ENCODE results near the gene CFDP1.
"Not testable (repeated sequence)": the region's sequence is repeated elsewhere in the genome, so short reads cannot be mapped to it uniquely, and the experiment has no call there.

The CFDP1 gene

DNA sequence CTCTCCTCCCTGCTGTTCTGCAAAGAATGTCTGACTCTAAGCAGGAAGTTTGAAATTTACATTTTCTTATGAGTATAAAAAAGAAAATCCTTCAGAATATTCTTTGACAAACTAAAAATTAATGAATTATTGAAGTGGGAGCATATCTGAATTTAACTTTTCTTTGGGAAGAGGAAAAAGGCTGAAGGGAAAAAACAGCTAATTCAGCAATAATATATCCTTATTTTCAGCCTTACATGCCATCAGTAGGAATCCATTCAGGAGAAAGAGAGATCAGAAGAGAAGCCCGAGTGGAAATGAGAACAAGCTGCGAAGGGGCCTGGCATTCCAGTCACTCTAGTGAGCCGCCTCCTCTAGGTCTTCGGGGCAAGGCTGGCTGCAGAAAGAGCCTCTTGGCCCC, 140.1 kb downstream of the CFDP1 start:
- DNase-seq (ENCODE audit: low read depth) = no peak

DNA sequence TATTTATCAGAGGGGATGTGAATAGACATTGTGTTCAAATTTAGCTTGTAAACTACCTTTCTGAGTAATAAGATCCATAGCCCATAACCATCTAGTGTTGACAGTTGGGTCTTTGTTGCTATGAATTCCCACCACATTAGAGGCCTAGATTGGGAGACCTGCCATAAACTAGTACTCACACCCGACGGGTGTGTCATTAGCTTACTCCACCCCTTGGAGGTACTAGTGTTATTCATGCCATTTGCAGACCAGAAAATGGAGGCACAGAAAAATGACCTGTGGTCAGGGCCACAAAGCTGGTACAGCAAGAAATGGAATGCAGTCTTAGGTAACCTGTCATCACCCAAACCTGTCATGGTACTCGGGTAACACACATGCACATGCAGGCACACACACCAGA, 140.6 kb downstream of the CFDP1 start:
- no peak for DNase-seq (ENCODE audit: low read depth)

DNA sequence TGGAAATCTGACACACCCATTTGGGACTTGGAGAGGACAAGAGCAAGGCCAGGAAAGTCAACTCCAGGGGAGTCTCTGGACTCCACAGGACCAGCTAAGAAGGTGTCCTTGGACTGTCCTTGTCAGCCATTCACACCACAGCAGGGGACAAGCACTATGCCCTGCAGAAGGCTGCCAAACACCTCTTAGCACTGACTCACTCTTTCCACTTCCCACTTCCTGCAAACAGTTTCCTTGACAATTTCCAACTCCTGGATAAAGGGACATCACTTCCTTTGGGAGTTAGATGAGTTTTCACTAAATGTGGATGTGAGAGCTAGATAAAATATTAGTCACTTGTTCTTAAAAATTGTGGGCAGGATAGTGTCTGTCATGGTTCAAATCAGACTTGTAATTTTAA, 144.1 kb downstream of the CFDP1 start:
- no peak for DNase-seq (ENCODE audit: low read depth)

DNA sequence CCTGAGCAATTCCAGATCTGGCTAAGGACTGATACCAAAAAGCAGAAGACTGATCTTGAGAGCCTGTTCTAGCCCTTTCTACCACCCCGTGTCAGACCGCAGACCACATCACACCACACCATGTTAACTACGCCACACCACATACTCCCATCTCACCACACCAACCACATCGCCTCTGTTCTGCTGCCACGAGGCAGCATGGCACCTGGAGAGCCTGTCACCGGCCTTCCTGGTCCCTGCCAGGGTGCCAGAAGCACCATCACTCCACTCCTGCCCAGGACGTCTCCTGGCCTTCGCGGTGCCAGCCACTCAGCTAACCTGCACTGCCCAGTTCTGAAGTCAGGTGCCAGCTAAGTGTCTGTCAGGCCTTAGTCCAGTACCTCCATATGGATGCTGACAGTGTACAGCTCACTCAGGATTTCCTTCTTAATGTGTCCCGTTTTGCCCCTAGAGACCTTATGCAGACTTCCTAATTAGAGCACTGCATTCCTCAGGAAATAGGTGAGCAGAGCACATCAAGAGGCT, 144.6 kb downstream of the CFDP1 start:
- peak; percentile 46 for DNase-seq (ENCODE audit: low read depth)

DNA sequence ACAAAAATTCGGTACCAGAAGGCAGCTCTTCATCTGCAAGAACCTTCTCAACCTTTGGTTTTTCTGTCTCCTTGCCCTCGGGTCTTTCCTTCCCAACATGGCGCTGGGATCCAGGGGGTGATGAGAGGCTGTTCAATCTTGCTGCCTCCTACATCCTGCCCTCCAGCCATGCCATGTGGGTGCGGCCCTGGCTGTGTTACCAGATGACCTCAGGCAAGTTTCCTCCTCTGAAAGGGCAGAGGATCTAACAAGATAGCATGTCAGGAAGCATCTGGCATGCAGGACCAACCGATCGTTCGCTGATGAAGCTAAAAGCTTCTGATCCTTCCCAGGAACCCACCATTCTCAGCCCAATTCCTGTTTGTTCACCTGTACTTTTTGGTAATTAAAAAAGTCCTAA, 145.1 kb downstream of the CFDP1 start:
- DNase-seq (ENCODE audit: low read depth) = no peak

DNA sequence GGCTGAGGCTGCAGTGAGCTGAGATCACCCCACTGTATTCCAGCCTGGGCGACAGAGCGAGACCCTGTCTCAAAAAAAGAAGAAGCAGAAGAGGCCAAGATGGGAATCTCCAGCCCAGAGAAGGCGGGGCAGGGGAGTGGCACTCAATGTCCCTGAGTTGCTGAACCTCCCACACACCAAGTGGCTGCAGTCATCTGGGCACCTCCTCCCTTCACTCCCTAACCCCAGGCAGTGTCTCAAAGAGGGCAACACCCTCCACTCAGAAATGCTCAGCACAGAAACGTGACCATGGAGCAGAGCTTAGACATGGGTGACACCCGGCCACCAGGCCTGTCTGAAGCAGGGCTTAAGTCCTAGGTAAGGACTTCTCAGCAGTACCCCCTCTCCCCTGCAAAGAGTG, 145.6 kb downstream of the CFDP1 start:
- no peak for DNase-seq (ENCODE audit: low read depth)

DNA sequence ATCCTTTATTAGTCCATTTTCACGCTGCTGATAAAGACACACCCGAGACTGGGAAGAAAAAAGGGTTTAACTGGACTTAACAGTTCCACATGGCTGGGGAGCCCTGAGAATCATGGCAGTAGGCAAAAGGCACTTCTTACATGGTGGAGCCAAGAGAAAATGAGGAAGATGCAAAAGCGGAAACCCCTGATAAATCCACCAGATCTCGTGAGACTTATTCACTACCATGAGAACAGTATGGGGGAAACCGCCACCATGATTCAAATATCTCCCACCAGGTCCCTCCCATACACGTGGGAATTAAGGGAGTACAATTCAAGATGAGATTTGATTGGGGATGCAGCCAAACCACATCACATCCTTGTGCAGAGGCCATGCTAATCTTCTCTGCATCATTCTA, 146.9 kb downstream of the CFDP1 start:
- DNase-seq (ENCODE audit: low read depth) = no peak

DNA sequence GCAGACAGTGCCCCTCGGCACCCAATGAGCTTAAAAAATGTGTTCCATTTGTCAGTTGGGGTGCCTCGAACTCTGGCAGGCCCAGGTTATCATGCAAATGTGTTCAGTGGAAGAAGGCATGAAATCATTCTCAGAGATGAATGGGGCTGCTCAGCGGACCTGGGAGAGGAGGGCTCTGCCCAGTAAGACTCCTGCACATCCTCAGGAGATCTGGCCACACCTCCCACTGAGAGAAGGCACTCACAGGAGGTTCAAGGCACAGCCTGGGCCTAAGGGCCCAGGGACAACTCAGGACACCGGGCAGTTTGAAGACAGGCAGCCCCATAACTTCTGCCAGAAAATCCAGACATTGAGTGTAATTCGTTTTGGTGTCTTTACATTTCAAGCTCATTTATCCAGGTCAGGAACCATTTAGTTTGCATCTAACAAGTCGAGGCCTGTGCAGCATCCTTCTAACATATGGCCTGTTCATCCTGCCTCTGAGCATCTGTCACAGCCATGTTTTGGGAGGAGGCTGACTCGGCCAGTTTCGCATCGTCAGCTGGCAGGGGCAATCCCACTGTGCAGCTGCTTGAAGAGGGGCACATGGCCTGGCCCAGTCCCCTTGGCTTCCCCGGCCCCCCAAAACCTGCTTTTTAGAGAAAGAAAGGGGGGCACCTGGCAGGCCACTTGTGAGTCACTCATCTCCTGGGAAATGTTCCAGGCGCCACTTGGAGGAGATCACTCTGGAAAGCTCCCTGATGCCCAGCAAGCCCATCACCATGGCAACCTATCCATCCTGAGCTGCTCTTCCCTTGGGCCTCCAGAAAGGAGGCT, 150.6 kb downstream of the CFDP1 start:
- no peak for DNase-seq (ENCODE audit: low read depth)

DNA sequence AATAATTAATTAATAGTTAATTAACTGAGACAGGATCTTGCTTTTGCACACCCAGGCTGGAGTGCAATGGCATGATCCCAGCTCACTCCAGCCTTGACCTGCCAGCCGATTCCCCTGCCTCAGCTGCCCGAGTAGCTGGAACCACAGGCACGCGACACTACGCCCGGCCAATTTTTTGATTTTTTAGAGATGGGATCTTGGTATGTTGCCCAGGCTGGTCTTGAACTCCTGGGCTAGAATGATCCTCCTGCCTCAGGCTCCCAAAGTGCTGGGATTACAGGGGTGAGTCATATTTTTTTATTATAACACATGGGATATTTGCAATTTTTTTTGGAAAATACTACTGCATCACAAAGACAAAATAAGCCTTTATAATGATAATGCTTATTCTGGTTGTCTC, 151.5 kb downstream of the CFDP1 start:
- DNase-seq (ENCODE audit: low read depth) = no peak

DNA sequence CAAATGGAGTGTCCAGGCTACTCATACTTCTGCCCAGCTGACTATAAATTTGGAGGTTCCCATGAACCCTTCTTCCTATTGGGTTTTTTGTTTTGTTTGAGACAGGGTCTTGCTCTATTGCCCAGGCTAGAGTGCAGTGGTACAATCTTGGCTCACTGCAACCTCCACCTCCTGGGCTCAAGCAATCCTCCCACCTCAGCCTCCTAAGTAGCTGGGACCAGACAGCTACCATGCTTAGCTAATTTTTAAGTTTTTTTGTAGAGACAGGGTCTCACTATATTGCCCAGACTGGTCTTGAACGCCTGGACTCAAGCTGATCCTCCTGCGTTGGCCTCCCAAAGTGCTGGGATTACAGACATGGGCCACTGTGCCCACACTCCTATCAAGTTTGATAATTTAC, 152.3 kb downstream of the CFDP1 start:
- DNase-seq (ENCODE audit: low read depth) = not testable (repeated sequence)

DNA sequence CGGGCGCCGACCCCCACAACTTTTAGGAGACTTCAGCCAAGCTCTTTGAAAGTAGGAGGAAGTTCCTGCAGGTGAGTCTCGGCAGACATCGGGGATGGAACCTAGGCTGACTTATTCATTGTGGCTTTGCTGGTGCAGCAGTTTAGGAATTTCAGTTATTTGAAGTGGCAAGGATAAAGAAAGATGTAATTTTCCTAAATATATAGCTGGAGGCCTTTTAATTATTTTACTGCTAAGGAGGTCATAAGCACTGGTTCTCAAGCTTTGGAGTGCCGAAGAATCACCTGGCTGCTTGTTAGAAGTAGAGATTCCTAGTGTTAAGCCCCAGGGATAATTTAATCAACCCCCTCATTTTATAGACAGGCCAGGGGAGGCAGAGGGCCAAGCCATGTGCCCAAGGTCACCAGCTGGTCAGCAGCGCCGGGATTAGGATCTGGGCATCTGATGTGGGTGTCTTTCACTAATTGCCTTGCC, 152.9 kb downstream of the CFDP1 start:
- no peak for DNase-seq (ENCODE audit: low read depth)

DNA sequence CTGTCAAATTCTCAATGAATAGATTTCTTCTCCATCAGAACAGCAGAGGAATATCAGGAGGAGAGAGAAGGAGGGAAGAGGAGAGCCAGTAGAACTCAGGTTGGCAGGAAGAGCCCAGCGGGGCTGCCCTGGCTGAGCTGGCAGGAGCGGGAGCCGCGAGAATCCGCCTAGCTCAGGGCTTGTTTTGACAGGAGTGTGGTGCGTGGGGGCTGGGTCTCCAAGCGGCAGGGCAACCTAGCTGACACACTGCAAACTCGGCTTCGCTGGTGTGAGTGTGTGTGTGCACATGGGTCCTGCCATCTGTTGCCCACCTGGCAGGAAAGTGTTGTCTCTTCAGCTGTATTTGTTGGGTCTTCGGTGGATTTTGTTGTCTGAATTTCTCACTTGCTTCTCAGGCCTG, 154.0 kb downstream of the CFDP1 start:
- DNase-seq (ENCODE audit: low read depth) = no peak

DNA sequence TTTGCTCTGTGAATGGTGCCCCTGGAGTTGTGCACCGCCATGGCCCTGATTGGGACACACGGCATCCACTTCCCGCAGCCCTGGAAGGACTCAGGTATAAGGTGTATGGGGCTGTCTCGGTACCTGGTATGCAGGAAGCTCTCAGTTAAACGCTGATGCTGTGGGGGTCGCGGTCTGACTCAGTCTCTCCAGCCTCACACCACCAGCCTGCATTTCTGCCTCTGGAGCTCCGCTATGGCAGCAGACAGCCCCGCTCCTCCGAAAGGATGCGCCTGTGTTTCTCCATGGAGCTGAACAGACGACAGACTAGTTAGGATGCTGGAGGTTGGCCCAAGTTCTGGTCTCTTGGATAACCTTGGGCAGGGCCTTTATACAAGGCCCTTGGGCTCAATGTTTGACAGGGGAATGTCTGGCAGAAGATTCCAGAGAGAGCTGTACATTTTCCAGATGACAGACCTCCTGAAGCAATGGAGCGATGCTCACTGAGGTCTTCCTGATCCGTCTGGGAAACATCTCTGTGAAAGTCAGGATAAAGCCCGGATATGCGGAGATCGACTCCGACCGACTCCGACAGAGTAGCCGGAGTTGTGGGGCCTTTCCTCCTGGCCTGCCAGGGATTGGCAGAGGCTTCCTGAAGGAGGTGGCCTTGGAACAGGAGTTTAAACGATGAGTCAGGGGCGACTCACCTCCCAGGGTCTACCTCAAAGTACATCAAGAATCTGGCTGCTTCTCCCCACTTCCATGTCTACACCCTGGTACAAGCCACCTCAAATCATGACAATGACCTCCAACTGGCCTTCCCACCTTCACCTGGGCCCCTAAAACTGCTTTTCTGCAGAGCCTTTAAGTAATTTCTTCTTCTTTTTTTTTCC, 160.0 kb downstream of the CFDP1 start:
- no peak for DNase-seq (ENCODE audit: low read depth)

DNA sequence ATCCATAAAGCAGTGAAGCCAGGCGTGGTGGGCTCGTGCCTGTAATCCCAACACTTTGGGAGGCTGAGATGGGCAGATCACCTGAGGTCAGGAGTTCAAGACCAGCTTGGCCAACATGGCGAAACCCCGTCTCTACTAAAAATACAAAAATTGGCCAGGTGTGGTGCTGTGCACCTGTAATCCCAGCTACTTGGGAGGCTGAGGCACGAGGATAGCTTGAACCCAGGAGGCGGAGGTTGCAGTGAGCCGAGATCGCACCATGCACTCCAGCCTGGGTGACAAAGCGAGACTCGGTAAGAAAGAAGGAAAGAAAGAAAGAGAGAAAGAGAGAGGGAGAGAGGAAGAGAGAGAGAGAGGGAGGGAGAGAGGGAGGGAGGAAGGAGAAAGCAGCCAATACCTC, 160.7 kb downstream of the CFDP1 start:
- not testable (repeated sequence) for DNase-seq (ENCODE audit: low read depth)

DNA sequence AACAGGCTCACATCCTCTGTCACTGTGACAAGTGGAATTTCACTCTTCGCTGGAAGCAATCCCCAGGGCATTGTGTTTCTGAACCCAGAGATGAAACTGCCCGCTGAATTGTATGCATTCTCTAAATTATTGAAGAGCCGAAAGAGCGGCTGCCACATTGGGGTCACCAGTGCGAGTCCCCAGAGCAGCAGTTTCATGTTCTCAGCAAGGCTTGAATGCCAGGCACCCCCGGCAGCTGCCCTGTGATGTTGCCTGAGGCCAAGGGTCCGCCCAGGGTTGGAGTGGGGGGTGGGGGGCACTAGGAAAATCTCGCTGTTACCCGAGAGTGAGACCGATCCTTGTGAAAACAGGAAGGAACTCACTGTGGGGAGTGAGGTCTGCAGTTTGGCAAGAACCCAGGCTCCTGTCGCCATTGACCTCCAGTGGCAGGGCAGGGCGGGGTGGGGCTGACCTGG, 161.2 kb downstream of the CFDP1 start:
- no peak for DNase-seq (ENCODE audit: low read depth)

DNA sequence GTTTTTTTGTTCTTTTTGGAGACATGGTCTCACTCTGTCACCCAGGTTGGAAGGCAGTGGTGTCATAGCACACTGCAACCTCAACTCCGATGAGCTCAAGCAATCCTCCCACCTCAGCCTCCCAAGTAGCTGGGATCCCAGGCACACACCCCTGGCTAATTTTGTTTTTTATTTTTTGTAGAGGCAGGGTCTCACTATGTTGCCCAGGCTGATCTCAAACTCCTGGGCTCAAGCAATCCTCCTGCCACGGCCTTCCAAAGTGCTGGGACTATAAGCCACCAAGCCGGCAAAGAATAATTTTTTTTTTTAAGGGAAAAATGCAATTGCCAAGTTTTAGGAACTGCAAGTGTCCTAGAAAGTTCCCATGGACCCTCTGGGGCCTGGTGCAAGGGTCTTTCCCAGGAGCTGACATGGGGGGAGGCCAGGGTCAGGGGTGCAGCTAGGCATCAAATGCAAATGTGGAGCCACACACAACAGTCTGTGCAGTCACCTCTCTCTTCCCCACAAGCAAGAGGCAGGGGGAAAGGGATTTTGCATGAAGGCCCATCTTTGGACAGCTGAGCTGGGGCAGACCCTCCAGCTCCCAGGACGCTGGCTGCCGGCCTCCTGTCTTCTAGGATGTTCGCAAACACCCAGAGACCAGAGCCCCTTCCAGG, 161.7 kb downstream of the CFDP1 start:
- no peak for DNase-seq (ENCODE audit: low read depth)

DNA sequence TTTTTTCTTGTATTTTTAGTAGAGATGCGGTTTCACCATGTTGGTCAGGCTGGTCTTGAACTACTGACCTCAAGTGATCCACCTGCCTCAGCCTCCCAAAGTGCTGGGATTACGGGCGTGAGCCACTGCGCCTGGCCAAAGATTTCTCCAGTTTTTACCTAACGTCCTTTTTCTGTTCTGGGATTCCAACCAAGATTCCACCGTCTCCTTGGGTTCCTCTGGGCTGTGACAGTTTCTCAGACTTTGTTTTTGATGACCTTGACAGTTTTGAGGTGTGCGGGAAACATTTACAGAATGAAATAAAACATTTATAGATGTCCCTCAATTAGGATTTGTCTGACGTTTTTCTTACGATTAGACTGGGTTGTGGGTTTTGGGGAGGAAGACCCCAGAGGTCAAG, 163.9 kb downstream of the CFDP1 start:
- DNase-seq (ENCODE audit: low read depth) = not testable (repeated sequence)

DNA sequence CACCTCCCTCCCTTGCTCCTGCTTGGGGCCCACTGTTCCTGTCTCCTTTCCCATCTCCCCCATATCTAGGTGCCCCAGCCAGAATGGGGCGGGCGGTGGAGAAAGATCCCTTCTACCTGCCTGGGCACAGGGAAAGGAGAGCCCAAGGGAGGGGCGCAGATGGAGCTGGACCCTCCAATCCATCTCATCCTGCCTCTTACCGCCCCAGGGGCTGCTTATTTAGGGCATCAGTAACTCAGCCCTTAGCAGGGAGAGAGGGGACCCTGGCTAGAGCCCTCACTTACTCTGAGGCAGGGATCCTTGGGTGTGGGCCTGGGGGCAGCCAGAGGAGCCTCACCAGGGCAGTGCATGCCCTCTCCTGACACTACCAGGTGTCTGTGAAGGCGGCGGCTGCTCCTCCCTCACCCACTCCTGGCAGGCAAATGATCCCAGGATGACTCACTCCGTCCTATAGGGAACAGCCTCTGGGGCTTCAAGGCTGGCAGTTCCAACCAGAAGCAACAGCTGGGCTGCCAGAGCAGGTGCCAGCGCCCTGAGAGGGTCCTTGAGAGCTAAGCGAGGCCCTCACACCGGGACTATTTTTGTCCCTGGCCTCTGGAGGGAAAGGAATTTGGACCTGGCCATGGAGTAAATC, 165.6 kb downstream of the CFDP1 start:
- DNase-seq (ENCODE audit: low read depth) = no peak

DNA sequence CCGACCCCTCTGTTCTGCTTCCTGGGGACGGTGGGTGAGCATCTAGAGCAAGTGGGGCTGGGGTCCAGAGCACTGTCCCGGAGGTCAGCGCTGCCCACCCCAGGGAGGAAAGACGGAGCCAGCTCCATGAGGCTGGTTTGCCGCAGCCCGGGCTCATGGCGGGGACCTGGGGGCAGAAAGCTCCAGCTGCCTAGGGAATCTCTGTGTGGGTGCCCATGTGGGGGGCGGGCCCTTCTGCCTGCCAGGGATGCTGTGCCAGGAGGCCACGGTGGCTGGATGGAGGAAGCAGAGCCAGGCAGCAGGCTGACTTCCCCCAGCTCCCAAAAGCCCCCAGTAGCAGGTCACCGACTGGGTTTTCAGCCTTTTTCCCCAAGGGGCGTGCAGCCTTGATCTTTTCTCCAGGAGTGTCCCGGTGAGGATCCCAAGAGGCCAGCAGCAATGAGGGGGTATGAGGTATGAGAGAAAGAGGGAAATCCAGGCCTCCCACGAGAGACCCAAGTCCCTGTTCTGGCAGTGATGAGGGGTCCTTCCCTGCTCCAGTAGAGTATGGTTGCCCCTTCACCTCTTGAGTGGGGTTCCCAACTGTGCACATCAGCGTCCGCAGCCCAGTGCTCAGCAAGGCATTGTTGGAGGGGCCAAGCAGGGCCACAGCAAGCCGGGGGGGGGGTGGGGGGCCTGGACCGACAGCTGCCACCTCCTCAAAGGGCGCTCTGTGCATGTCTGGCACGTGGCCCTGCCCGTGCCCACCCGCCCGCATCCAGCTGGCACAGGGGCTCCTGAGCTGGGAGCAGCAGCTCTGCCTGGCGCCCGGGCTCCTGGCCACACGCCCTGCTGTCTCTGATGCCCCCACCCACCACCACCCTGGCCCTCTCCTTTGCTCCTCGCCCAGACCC, 166.3 kb downstream of the CFDP1 start:
- DNase-seq (ENCODE audit: low read depth) = no peak

DNA sequence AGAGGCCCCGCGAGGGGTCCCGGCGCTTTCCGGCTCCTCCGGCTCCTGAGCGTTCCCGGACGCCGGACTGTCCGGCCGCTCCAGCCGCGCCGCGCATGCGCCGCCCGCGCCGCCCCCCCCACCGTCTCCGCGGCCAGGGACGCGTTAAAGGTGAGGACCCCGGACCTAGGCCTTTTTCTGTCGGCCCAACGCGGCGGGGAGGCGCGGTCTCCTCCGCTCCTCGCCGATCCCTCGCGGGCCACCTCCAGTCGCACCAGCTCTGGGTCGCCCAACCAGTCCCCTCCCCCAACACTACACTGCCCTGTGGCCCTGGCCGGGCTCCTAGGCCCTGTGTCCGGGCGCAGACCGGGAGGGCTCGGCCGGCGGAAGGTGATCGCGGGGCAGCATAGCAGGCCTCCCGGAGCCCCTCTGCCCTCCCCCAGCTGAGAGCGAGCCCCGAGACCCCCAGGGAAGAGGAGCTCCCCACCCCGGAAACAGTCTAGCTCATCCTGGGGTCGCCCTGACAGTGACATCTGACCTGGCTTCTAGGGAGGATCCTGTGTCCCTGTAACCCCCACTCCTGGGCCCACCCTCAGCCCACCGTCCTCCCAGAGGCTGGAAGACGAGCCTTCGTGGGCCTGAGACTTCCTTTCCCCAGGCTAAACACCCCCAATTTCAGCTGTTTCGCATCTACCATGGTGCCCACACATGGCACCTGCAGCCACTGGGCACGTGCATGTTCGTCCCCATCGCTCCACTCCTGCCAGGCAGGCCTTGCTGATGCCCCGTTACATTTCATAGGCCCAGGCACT, 167.2 kb downstream of the CFDP1 start:
- DNase-seq (ENCODE audit: low read depth) = no peak
